ENCODE data around the gene ANKS6. TPM values are rescaled to one million over a fixed set of nuclear protein-coding genes. Genes with fewer than 3 reads are reported as not detected.
"Not testable (repeated sequence)": the region's sequence is repeated elsewhere in the genome, so short reads cannot be mapped to it uniquely, and the experiment has no call there.

ANKS6 gene
- total RNA-seq, 1 experiment from 2014 or later = 19.6 TPM

DNA sequence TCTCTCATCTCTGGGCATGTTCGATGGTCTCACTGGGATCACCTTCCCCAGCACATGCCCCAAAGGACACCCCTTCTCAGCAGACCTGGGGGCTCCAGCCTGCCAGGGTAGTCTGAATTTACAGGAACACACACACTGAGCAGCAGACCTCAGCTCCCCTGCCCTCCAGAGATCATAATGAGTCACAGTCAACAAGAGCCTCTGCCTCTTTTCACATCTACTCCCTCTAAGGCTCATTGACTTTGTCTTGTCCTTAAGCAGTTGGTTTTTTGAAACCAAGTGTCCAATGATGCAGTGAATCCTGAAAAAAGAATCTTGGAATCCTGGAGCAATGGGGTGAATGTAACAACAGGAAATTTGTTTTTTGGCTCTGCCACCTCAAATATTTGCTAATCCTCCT is 108.4 kb downstream of the ANKS6 start:
- BruUV-seq (replicated peaks) = no TSS peak
- ATAC-seq (no peak), DNase-seq (ENCODE audit: low read depth, low spot score) (no peak)
- Histone ChIP-seq H3K27me3 (ENCODE audit: control insufficient read depth, insufficient read depth, low read length) (no peaks in the 10 kb centered on the region), H3K27ac (ENCODE audit: low read length) (no peak overlapping the region), H3K4me1 (ENCODE audit: control insufficient read depth, insufficient read depth, low read length) (no peaks in the 10 kb centered on the region), H3K4me3 (ENCODE audit: low read depth in 2 of 2, low read length in 2 of 2) (no peak overlapping the region), H3K36me3 (ENCODE audit: control insufficient read depth, insufficient read depth, low read length) (no peaks in the 10 kb centered on the region), H3K9me3 (ENCODE audit: control insufficient read depth, insufficient read depth, low read depth, low read length) (no peaks in the 10 kb centered on the region)
- intact Hi-C loops (cut with micrococcal nuclease; ENCODE audit: unreplicated experiment) (no loop called here), in situ Hi-C loops (cut with HindIII; ENCODE audit: low pct_unique_long_range_greater_than_20kb, low sequenced_read_pairs) (no loop called here)
- TF ChIP-seq, protein P1, sequence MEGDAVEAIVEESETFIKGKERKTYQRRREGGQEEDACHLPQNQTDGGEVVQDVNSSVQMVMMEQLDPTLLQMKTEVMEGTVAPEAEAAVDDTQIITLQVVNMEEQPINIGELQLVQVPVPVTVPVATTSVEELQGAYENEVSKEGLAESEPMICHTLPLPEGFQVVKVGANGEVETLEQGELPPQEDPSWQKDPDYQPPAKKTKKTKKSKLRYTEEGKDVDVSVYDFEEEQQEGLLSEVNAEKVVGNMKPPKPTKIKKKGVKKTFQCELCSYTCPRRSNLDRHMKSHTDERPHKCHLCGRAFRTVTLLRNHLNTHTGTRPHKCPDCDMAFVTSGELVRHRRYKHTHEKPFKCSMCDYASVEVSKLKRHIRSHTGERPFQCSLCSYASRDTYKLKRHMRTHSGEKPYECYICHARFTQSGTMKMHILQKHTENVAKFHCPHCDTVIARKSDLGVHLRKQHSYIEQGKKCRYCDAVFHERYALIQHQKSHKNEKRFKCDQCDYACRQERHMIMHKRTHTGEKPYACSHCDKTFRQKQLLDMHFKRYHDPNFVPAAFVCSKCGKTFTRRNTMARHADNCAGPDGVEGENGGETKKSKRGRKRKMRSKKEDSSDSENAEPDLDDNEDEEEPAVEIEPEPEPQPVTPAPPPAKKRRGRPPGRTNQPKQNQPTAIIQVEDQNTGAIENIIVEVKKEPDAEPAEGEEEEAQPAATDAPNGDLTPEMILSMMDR (IDR thresholded peaks at IDR 0.05) = no peak
- TF ChIP-seq, protein P2, sequence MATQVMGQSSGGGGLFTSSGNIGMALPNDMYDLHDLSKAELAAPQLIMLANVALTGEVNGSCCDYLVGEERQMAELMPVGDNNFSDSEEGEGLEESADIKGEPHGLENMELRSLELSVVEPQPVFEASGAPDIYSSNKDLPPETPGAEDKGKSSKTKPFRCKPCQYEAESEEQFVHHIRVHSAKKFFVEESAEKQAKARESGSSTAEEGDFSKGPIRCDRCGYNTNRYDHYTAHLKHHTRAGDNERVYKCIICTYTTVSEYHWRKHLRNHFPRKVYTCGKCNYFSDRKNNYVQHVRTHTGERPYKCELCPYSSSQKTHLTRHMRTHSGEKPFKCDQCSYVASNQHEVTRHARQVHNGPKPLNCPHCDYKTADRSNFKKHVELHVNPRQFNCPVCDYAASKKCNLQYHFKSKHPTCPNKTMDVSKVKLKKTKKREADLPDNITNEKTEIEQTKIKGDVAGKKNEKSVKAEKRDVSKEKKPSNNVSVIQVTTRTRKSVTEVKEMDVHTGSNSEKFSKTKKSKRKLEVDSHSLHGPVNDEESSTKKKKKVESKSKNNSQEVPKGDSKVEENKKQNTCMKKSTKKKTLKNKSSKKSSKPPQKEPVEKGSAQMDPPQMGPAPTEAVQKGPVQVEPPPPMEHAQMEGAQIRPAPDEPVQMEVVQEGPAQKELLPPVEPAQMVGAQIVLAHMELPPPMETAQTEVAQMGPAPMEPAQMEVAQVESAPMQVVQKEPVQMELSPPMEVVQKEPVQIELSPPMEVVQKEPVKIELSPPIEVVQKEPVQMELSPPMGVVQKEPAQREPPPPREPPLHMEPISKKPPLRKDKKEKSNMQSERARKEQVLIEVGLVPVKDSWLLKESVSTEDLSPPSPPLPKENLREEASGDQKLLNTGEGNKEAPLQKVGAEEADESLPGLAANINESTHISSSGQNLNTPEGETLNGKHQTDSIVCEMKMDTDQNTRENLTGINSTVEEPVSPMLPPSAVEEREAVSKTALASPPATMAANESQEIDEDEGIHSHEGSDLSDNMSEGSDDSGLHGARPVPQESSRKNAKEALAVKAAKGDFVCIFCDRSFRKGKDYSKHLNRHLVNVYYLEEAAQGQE (IDR thresholded peaks at IDR 0.05; ENCODE audit: insufficient read depth in 1 of 2, low read depth in 2 of 2, low read length in 1 of 2) = no peak
- no peak for TF ChIP-seq SIN3A (IDR thresholded peaks at IDR 0.05; ENCODE audit: borderline replicate concordance, insufficient read depth, low read depth, low read length)
- TF ChIP-seq TCF7L2 (IDR thresholded peaks at IDR 0.05; ENCODE audit: low read depth, low read length) = no peak
- no peak for TF ChIP-seq POLR2AphosphoS5 (IDR thresholded peaks at IDR 0.05; ENCODE audit: low read depth, low read length)
- CTCF ChIA-PET = no interaction called here
- POLR2A ChIA-PET = no interaction called here

DNA sequence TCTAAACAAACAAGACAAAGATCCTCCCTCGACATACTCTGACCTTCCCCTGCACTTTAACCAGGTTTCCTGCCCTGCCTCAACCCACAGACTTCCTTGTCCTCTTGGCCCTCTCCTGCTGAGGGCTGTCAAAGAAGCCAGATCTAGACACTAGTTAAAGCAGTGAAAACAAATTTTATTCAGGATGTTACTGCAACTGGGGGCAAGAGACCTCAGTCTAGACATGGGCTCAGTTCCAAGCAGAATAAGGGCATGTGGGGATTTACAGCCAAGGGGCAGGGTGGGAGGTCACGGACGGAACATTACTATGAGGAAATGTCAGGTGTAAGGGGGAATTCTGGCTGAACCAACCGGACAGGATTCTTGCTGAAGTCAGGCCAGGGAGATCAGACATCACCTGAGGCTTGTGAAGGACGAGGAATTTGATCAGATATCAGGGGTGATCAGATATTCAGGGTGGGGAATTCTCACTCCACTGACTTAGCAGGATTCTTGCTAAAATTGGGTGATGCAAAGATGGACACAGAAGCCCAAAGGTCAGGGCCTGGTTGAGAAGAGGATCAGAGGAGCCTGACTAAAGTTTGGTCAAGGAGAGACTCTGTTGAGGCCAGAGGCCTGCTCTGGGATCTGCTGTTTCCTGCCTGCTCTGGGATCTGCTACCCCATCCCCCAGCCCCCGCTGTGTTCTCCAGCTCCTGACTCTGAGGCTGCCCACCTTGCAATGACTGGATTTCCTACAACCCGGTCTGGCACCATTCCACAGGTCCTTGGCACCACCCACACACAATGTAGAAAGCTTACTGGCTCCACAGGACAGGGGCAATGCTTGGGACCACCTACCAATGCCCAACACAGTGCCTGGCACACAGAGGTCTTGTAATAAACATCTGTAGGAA is 109.1 kb downstream of the ANKS6 start:
- CTCF ChIA-PET = no interaction called here
- BruUV-seq (replicated peaks) = no TSS peak
- in situ Hi-C loops (cut with HindIII; ENCODE audit: low pct_unique_long_range_greater_than_20kb, low sequenced_read_pairs) = no loop called here

DNA sequence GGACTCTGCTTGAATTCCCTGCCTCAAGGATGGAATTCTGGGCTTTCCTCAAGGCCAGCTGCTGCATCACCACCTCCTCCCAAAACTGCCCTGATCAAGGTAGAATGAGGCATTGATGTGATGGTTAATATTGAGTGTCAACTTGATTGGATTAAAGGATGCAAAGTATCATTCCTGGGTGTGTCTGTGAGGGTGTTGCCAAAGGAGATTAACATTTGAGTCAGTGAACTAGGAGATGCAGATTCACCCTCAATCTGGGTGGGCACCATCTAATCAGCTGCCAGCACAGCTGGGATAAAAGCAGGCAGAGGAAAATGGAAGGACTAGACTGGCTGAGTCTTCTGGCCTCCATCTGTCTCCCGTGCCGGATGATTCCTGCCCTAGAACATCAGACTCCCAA is 111.5 kb downstream of the ANKS6 start:
- in situ Hi-C loops (cut with HindIII; ENCODE audit: low pct_unique_long_range_greater_than_20kb, low sequenced_read_pairs); DNase-seq (ENCODE audit: low read depth, low spot score); CTCF ChIA-PET; intact Hi-C loops (cut with micrococcal nuclease; ENCODE audit: unreplicated experiment); ATAC-seq; H3K9me3 ChIP-seq (ENCODE audit: control insufficient read depth, insufficient read depth, low read depth, low read length); H3K4me1 ChIP-seq (ENCODE audit: control insufficient read depth, insufficient read depth, low read length); H3K27ac ChIP-seq (ENCODE audit: low read length); H3K4me3 ChIP-seq (ENCODE audit: low read depth in 2 of 2, low read length in 2 of 2); H3K27me3 ChIP-seq (ENCODE audit: control insufficient read depth, insufficient read depth, low read length); POLR2A ChIA-PET; H3K36me3 ChIP-seq (ENCODE audit: control insufficient read depth, insufficient read depth, low read length); BruUV-seq (replicated peaks): not testable (repeated sequence)

More for the DNA sequence above, 109.1 kb downstream of the ANKS6 start:
- Histone ChIP-seq H3K4me1 (ENCODE audit: control insufficient read depth, insufficient read depth, low read length) (no peaks in the 10 kb centered on the region), H3K36me3 (ENCODE audit: control insufficient read depth, insufficient read depth, low read length) (no peaks in the 10 kb centered on the region), H3K4me3 (ENCODE audit: low read depth in 2 of 2, low read length in 2 of 2) (no peak overlapping the region), H3K27ac (ENCODE audit: low read length) (no peak overlapping the region), H3K27me3 (ENCODE audit: control insufficient read depth, insufficient read depth, low read length) (no peaks in the 10 kb centered on the region), H3K9me3 (ENCODE audit: control insufficient read depth, insufficient read depth, low read depth, low read length) (no peaks in the 10 kb centered on the region)
- no peak for DNase-seq (ENCODE audit: low read depth, low spot score)
- TF ChIP-seq POLR2AphosphoS5 (IDR thresholded peaks at IDR 0.05; ENCODE audit: low read depth, low read length) (no peak), TCF7L2 (IDR thresholded peaks at IDR 0.05; ENCODE audit: low read depth, low read length) (no peak)
- intact Hi-C loops (cut with micrococcal nuclease; ENCODE audit: unreplicated experiment) = no loop called here
- POLR2A ChIA-PET = no interaction called here
- ATAC-seq = no peak

Other genes starting within 250 kb of the ANKS6 start
- gene GABBR2, start 87.6 kb downstream of the ANKS6 start, total RNA-seq (2021; ENCODE audit: unreplicated experiment) = 6.3 TPM
- gene GALNT12, start 11.1 kb upstream of the ANKS6 start, total RNA-seq (2021; ENCODE audit: unreplicated experiment) = 3.3 TPM
- gene COL15A1, start 147.4 kb upstream of the ANKS6 start, total RNA-seq (2021; ENCODE audit: unreplicated experiment) = 0.10 TPM